IMR-90 (cell line): ENCODE results near the gene RIPK1.

Experiments used
- BHLHE40 ChIP-seq: fragments of 150-350 bp; IDR thresholded peaks from 2 replicates; pipeline ENCODE4 v1.6.1; 2016; ENCODE audit warnings: mild to moderate bottlenecking, low read depth, low read length
- CEBPB ChIP-seq: IDR thresholded peaks from 2 replicates; pipeline ENCODE4 v1.6.1; 2012; ENCODE audit warnings: low read depth, low read length, improper control_type of control experiment
- CTCF ChIP-seq: conservative IDR thresholded peaks from 2 replicates; pipeline ENCODE4 v1.5.1; 2012; ENCODE audit warnings: mild to moderate bottlenecking, low read depth, low read length, improper control_type of control experiment
- FOS ChIP-seq: fragments of 150-350 bp; IDR thresholded peaks from 2 replicates; pipeline ENCODE4 v1.6.1; 2016; ENCODE audit warnings: low read depth, low read length
- MAFK ChIP-seq: IDR thresholded peaks from 2 replicates; pipeline ENCODE4 v1.6.1; 2012; ENCODE audit warnings: low read depth, low read length, improper control_type of control experiment
- MXI1 ChIP-seq: IDR thresholded peaks from 2 replicates; pipeline ENCODE4 v1.6.1; 2012; ENCODE audit warnings: low read depth, mild to moderate bottlenecking, low read length, moderate library complexity, borderline replicate concordance
- POLR2A ChIP-seq: IDR thresholded peaks from 2 replicates; pipeline ENCODE4 v1.6.1; 2012; ENCODE audit warnings: mild to moderate bottlenecking, low read depth, low read length
- RAD21 ChIP-seq: IDR thresholded peaks from 2 replicates; pipeline ENCODE4 v1.6.1; 2012; ENCODE audit warnings: low read length, improper control_type of control experiment
- RFX5 ChIP-seq: IDR thresholded peaks from 2 replicates; pipeline ENCODE4 v1.8.0; 2012; ENCODE audit warnings: low read depth, mild to moderate bottlenecking, low read length, moderate library complexity
- USF2 ChIP-seq: fragments of 150-350 bp; IDR thresholded peaks from 2 replicates; pipeline ENCODE4 v1.6.1; 2017; ENCODE audit warnings: mild to moderate bottlenecking, antibody characterized with exemption, low read length, low read depth

DNA sequence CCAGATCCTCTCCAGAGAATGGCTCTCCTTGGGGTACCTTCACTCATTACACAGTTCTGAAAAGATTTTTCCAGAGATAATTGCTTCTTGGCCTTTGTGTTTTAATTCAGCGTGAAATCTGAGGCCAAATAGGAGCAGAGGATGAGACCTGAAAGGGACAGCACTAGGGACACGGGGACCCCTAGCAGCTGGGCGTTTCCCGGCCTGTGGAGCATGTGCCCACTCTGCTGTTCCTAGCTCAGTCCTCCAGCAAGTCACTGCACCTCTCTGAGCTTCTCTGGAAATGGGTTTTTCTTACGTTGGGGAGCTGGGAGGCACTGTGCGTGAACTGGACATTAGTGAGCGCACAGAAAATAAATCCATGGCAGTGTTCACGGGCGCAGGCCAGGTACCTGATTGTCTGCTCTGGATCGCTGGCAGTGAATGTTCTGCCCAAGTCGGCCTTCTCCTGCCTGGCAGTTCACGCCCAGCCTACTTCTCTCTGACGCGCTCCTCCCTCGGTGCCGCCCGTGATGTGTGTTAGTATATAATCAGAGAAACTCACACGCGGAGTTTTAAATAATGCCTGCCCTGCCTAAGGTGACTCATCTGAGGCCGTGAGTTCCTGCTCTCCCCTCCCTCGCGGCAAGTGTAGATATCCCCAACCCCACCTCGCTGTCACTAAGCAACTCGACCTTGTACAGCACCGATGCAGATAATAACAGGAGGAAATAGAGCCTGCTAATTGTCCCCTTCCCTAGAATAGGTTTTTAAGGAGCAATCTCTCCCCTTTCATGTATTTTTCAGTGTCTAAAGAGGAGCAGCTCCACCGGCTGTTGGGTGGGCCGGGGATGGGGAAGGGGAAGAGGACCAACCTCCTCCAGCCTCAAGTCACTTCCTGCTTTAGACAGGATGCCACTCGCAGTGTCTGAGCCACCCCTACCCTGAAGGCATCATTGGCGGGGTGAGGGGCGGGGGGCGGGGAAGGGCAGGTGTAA is 91.8 kb downstream of the RIPK1 start:
- TF ChIP-seq USF2 (no peak), CTCF (no peak), MAFK (no peak), RAD21 (no peak), POLR2A (no peak), CEBPB (no peak), BHLHE40 (no peak), MXI1 (no peak), FOS (no peak), RFX5 (no peak)
